SIG-M5 (cell line): Measurements from ENCODE around the gene GNS.

Experiments
- DNase-seq: peaks from one replicate; lab custom pipeline; 2025; lab: John Stamatoyannopoulos, UW

Gene GNS

GRCh38 chr12:64672925-64673409, 86.2 kb downstream of the GNS start:
- DNase-seq: no peak

DNA sequence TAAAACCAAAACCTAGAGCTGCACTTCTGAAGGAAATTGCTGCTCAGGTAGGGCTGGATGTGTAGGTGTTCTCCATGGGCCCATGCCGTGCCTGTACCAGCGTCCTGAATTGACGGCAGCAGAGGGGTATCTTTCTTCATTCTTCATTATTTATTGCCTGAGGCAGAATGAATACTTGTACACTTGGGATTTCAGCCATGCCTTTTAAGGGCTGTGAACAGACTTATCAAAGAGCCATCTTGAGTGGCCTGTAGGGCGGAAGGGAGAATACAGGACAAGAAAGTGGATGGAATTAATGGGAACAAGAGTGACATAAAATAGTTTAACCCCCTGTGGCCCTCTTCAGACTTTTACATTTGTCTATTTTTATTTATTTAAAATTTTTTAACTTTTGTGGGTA, 87.5 kb downstream of the GNS start:
- DNase-seq: no peak

DNA sequence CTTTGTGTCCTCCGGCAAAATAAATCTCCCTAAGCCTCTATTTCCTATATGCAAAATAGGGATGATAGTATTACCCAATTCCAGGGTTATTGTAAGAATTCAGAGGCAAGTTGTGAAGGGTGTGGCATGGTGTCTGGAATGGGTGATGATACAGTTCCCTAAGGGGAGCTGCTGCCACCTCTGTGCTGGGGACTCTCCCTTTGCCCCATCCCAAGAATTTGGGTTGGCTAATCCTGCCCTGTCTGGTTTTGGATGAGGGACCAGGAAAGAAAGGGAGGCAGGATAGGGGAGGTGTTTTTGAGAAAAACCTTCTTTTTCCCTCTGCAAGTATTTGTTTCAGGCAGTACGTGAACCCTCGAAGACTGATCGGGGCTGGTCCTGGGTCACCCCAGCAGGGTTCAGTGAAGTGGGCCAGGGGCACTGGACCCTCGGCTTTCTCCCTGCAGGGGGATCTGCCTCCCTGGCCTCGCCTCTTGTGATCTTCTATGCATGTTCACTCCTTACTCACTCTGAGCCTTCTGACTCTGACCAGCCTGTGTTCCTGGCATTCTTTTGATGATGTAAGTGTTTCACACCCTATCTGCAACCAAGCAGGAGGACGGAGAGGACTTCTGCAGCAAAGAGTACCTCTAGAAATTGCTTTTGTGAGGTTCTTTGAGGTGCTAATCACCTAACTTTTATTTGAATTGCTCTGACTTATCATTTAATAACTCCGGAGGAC, 88.1 kb downstream of the GNS start:
- no peak for DNase-seq

DNA sequence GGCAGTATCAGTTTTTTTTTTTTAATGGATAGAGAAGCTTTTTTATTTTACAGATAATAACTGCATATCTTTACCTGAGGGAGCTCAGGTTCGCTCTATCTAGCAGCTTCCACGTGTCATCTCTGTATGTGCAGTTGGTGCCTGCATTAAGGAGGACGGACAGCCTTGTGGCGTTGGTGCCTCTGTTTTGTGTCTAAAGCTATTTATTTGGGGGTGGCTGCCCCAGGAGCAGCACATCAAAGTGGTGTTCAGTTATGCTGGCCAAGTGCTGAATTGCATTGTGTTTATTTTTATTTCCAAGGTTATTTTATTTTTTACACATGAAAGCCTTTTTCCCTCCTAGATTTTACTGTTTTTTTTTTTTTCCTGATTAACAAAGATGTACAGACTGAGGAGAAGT, 89.2 kb downstream of the GNS start:
- no peak for DNase-seq

DNA sequence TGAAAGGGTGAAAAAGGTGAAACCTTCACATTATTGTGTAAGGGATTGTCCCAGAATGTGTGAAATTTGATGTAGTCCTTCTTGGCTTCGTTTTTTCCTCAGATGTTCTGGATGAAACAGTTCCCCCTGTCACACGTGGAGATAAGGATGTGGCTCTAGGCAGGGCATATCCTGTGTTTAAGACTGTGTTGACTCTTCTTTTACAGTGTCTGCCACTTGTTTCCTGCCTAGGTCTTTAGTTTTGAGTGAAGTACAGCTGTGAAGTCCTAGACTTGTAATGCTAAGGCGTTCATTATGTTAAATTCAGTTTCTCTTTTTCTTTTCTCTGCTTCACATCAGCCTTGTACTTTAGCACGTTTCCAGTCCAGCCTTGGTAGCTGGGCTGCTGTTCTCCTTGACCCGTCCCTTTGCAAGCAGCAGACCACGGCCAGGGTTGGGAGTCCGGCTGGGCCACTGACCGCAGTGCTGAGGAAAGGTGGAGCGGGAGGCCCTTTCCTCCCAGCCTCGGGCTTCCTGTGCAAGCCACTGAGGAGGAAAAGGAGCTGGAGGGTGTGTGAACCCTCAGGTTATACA, 89.8 kb downstream of the GNS start:
- no peak for DNase-seq

GRCh38 chr12:64667793-64668192, 91.4 kb downstream of the GNS start:
- no peak for DNase-seq

GRCh38 chr12:64666054-64666914, 92.9 kb downstream of the GNS start:
- no peak for DNase-seq

- DNase-seq: no peak
These were observed 93.7 kb downstream of the GNS start for GRCh38 chr12:64665514-64665913.
